Activated gamma-delta T cell treated with Interleukin-2 at 50 U/mL for 16 hours (primary cell): Measurements from ENCODE around the gene WDR45B.
"Not testable (repeated sequence)": the region's sequence is repeated elsewhere in the genome, so short reads cannot be mapped to it uniquely, and the experiment has no call there.

Experiments used
- DNase-seq: peaks from one replicate; pipeline ENCODE4 v3.0.0-alpha.2; 2020

Gene WDR45B

GRCh38 chr17:82577300-82577699, 70.9 kb downstream of the WDR45B start:
- DNase-seq, result no peak

- DNase-seq, result not testable (repeated sequence)
Measured at GRCh38 chr17:82575581-82576221, 72.5 kb downstream of the WDR45B start.

- no peak for DNase-seq
Measured at GRCh38 chr17:82574041-82574440, 74.2 kb downstream of the WDR45B start.

GRCh38 chr17:82571855-82572254, 76.4 kb downstream of the WDR45B start:
- DNase-seq, result no peak

- no peak for DNase-seq
Measured at GRCh38 chr17:82570277-82570676, 78.0 kb downstream of the WDR45B start.

GRCh38 chr17:82569621-82570020, 78.6 kb downstream of the WDR45B start:
- no peak for DNase-seq

GRCh38 chr17:82568997-82569393, 79.2 kb downstream of the WDR45B start:
- no peak for DNase-seq

- DNase-seq, result no peak
Measured at GRCh38 chr17:82567286-82567685, 81.0 kb downstream of the WDR45B start.

GRCh38 chr17:82566129-82566960, 81.9 kb downstream of the WDR45B start:
- DNase-seq, result no peak

GRCh38 chr17:82565551-82565950, 82.7 kb downstream of the WDR45B start:
- DNase-seq, result no peak
